Measurements from ENCODE around the gene NFE2L2. TPM values are rescaled to one million over a fixed set of nuclear protein-coding genes. Genes with fewer than 3 reads are reported as not detected.

NFE2L2 gene
- total and polyA plus RNA-seq, 9 of the 15 experiments (the other 6 are each of a cell fraction or from before 2014, with no cell fraction given) = 29.3 to 120 (median 59.3) TPM

- TF ChIP-seq ARID4B (CRISPR knock-in tag; IDR thresholded peaks at IDR 0.05) (no peak; the same call in 1 of the 2 replicates), TFAP4 (CRISPR knock-in tag; IDR thresholded peaks at IDR 0.05; ENCODE audit: borderline replicate concordance) (peak; percentile 56; the same call in 1 of the 2 replicates), YY1 (IDR thresholded peaks at IDR 0.05; ENCODE audit: borderline replicate concordance in 1 of 3, control insufficient read depth in 1 of 3, extremely low read depth in 1 of 3, insufficient read depth in 3 of 3, insufficient read length in 1 of 3, insufficient replicate concordance in 2 of 3, low read depth in 1 of 3, low read length in 2 of 3) (peak; percentile 90 to 98 (median 98)), PCBP1 (IDR thresholded peaks at IDR 0.05; ENCODE audit: low read depth, low read length, poor library complexity, severe bottlenecking) (peak; percentile 99), CHD7 (IDR thresholded peaks at IDR 0.05; ENCODE audit: low read depth, low read length) (no peak)
Measured at GRCh38 chr2:177212891-177213856, 51.4 kb downstream of the NFE2L2 start (continued).

Data from K562 (cell line).